ENCODE results near the gene FRMD5.
"Not testable (repeated sequence)": the region's sequence is repeated elsewhere in the genome, so short reads cannot be mapped to it uniquely, and the experiment has no call there.

Gene FRMD5

DNA sequence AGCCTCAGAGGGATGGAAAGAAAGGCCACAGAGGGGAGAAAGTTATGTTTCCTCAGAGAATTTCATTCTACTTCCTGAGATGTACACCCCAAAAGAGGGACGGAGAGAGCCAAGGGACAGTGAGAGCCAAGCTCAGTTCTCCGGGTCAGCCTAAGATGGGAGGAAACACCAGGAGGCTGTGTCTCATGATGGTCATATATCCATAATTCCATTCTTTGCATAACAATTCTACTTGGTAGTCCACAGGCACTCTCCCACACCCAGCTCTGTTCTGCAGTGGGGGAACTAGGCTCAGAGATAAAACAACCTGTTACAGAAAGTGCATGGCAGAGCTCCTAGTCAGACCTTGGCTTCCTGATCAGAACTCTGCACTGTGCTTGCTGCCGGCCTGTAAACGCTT, 313.8 kb downstream of the FRMD5 start:
- FAIRE-seq, result no peak

DNA sequence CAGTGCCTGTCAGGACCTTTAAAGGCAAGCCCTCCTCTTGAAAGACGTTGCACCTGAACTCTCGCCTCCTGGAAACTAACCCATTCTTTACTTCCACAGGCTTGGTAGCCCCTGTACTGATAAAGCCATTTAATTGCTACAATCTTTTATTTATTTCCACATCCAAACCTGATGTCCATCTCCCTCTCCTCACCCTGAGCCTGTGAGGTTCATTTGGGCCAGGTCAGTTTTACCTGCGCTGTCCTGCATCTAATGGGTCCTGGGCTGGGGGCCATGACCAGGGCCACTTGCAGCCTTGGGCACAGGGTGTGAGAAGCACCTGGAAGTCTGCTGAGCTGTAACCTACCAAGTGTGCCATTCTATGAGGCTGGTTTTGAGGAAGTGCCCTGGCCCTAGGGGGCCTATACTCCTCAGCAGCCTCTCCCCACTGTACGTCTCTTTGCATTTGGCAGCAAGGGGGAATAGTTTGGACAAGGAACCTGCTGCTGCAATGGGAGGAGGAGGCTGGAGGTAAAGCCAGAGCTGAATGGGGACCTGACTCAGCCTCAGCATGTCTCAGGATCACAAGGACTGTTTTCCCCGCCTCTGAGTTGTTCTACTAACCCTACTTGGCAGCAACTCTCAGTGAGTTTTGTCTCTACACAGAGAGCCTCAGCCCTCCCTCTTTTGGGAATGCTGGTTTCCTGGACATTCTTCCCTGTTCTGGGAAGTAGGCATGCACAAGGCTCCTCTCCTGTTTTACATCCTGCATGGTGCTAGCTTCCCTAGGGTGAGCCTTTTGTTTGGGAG, 314.5 kb downstream of the FRMD5 start:
- FAIRE-seq, result no peak

DNA sequence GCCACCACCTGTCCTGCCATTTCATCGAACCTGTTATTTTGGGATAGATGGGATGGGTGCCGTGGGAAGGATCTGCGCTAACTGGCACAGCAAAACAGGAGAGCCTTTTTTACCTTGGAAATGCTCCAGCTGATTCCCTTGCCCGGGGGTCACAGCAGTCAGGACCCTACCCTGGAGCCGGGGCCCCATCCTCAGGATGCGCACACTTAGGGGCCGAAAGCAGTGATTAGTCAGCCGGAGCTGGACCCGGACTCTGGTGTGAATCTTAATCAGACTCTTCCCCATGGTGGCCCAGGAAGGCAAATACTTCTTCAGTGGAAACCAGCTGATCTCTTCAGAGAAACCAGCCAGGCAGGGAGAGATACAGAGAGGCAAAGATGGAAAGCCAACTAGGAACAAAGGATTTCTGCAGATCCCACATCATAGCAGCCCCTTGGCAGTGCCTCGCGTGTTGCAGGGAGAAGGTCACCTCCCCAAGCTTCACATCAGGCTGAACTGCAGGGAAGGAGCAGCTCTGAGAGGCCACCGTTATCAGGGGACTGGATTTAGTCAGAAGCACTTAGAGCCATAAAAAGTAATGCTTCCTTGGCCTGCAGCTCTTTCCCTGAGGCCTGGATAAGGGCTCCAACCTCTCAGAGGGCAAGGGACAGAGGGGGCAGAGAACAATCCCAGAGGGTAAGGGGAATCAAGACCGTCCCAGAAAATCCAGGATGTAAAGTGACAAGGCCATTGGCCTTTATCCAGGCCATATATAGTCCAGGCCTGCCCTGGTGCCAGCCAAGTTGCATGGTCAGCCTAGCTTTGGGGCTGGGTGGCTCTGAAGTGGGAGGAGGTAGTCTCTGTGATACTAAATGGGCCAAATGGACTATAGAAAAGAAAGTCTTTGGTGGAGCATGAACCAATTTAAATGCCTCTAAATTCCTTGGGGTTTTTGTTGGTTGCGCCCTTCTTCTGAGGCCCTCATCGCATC, 315.4 kb downstream of the FRMD5 start:
- no peak for FAIRE-seq

DNA sequence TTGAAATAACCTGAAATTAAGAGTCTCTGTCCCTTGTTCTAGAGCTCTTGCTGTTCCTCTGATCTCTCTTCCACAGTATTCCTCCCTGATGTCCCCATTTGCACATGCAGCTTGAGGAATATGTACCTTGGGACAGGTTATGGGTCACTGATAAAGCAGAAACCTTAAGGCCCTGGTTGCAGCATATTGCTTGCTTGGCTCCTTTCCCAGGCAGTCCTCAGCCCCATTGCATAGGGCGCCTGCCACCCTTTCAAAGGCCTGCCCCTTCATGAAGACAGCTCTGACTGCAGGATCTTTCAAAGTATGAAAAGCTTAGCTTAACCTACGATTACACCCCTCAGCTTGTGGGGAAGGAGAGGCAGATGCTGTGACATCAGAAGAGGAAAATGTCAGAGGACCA, 316.6 kb downstream of the FRMD5 start:
- no peak for FAIRE-seq

DNA sequence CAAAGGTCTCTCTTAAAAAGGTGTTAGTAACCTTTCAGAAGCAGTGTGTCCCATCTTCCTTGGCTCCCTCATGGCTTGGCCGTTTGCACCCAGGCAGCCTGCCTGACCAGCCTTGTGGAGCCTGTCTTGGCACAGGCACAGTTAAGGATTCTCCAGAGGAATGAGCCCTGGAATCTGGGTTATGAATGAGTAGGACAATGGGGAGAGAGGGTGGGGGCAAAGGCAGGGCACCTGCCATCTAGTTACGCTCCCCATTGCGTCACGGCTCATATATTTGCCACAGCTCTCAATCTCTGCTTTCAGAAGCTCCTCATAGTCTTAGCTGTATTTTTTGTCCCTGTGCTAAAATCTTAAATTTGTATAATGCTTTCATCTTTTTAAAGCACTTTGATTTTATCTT, 317.7 kb downstream of the FRMD5 start:
- no peak for FAIRE-seq

DNA sequence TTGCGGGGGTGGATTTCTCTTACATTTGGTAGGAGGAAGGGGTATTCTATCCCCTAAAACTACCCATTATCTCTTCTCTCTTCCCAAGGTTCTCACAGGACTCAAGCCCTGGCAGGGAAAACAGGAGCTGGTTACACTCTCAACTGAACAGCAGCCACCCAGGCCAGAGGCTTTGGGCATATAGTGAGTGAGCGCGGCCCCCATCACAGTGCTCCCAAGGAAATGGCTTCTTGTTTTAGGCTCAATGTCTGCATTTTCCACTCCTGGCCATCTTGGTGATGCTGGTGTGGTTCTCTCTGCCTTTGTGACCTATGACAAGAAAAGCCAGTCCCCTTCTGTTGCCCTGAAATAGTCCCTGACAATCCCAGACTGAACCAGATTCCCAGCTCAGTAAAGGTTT, 318.2 kb downstream of the FRMD5 start:
- FAIRE-seq, result no peak

DNA sequence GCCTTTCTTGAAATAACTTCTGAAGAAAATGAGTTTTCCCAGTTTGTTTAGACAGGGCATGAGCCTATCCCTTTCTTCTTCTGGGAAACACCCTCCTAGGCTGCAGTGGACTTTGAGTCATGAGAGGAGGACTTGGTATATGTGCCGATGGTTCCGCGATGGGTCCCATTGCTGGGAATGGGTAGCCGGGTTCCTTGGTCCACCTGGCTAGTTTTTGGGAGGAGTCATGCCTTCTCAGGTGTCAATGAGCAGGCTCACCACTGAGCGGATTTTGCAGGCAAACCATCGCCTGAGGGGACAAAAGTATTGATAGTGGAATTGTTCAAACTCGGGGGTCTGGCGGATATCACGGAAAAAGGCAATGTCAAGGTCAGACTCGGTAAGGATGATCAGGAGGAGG, 321.4 kb downstream of the FRMD5 start:
- no peak for FAIRE-seq

DNA sequence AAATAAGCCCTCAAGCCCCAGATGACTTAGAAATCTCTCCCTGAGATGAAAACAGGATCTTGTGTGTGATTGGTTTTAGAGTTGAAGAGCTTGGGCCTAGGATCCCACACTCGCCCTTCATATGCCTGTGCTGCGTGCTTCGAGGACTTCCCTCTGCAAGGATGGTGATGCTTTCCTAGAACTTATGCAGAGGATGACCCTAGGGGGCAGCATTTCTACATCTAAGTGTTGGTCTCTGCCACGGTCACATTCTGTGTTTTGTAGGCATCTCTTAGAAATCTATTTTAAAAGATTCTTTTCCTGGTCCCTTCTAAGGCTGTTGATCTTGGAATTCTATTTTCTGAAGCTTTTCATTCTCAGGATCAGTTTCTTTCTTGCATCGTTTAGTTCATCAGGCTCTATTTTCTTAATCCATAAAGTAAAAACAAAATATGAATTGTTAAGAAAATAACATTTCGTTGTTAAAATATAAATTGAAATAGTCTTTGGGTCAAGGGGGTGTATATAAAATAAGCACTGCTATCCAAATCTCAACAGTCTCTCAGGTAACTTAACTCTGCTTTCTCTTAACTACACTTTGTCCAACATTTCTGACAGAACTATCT, 322.6 kb downstream of the FRMD5 start:
- FAIRE-seq, result no peak

DNA sequence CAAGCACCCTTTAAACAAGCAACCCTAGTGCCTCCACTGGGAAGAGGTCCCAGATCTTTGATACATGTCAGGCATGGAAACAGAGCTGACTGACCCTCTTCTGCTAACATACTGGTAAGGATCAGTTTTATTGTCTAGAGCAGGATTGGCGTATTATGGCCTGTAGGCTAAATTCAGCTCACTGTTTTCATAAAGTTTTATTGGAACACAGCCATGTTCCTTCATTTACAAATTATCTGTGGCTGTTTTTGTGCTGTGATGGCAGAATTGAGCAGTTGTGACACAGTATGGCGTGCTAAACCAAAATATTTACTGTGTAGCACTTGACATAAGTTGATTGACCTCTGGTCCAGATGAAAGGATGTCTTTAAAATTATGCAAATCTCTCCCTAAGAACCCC, 323.2 kb downstream of the FRMD5 start:
- no peak for FAIRE-seq

DNA sequence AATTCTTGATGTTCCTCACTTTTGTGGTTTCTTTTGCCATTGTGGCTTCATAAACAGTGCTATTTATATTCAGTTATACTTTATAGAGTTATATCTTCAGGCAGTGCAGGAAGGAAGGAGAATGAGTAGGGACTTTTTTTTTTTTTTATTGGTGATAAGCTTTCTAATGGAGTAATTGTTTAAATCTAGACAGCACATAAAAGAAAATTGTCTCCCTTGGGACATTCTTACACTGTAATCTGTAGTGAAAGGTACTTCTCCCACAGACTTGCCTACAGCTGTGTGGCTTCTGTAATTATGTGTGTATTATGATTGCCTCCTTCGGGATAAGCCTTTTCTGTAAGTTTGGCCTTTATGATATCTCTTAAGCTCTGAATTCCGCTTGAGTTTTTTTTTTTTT, 326.7 kb downstream of the FRMD5 start:
- no peak for FAIRE-seq

DNA sequence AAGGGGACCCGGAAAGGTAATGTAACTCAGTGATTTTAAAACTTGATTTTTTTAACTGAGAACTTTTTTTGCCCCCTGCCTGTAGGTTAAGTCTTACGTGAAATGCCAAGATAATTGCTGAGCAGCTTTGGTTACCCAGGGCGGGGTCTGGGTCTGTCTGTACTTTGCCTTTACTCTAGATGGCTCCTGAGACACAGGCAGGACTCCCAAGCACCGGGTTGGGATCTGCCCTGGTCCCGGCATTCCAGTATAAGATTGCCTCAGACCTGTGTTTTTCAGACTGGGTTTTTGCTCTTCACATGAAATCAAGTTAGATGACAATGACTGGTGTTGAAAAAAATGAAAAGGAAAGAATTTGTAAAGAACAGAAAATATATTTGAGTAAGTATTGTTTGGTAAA, 328.0 kb downstream of the FRMD5 start:
- no peak for FAIRE-seq

DNA sequence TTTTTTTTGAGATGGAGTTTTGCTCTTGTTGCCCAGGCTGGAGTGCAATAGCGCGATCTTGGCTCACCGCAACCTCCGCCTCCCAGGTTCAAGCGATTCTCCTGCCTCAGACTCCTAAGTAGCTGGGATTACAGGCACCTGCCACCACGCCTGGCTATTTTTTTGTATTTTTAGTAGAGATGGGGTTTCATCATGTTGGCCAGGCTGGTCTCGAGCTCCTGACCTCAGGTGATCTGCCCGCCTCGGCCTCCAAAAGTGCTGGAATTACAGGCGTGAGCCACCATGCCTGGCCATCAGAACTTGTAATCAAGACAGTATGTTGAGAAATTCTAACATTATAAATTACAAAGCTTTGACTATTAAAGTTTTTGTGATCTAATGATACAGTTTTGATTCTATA, 328.4 kb downstream of the FRMD5 start:
- not testable (repeated sequence) for FAIRE-seq

DNA sequence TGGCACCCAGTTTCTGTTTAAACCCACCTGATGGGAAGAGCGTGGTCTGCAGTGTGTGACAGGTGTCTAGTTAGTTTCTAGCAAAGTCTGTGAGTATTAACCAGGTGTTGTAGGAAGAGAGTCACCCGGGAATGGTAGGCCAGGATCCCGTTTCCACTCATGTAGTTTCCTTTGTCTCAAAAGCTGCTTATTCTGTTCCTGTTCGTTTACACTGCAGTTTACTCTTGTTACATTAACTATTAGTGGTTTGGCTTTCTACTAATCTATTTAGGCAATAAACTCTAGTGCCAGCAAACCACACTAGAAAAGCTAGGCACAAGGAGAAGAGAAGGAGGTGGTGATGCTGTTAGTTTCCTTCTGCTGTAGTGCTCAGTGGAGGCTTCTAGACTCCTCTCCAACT, 335.5 kb downstream of the FRMD5 start:
- no peak for FAIRE-seq

DNA sequence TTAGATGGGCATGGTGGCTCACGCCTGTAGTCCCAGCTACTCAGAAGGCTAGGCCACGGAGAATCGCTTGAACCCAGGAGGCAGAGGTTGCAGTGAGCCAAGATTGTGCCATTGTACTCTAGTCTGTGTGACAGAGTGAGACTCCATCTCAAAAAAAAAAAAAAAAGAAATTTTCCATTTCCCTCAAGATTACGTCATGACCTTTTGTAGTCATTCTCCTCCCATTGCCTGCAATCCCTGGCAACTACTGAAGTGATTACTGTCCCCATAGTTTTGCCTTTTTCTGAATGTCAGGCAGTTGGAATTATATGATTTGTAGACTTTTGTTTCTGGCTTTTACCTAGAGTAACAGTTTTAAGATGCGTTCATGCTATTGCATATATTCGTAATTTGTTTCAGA, 340.3 kb downstream of the FRMD5 start:
- no peak for FAIRE-seq

DNA sequence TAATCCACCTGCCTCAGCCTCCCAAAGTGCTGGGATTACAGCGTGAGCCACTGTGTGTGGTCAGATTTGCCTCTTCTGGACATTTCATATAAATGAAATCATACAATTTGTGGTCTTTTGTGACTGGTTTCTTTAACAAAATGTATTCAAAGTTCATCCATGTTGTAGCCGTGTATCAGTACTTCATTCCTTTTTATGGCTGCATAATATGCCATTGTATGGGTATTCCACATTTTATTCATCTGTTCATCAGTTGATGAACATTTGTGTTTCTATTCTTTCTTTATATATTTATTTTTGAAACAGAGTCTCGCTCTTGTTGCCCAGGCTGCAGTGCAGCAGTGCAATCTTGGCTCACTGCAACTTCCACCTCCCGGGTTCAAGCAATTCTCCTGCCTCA, 342.5 kb downstream of the FRMD5 start:
- FAIRE-seq, result no peak

DNA sequence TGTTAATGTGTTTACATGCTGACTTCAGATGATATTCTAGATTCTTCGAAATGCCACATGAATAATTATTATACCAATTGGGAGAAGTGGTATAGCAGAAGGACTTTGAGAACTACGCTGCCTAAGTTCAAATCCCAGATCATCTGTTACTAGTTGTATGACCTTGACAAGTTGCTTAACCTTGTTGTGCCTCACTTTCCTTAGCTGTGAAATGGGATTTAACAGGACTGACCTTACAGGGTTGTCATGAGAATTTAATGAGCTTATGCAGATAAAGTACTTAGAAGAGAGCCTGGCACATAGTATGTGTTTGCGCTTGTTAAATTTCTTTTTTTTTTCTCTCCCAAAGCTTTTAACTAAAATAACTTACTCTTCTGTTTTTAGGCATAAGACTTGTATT, 343.8 kb downstream of the FRMD5 start:
- FAIRE-seq, result no peak

DNA sequence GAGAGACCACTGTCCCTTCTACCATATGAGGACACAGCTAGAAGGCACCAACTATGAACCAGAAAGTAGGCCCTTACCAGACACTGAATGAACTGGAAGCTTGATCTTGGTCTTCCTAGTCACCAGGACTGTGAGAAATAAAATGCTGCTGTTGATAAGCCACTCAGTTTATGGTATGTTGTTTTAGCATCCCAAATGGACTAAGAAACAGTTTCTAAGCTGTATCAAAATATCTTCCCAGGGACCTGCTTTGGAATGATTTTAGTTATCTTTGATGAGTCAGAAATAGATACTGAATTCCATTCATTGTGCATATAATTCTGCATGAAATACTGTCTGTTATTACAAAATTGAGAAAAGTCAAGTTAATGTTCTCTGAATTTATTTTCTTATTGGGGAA, 349.6 kb downstream of the FRMD5 start:
- FAIRE-seq, result no peak

DNA sequence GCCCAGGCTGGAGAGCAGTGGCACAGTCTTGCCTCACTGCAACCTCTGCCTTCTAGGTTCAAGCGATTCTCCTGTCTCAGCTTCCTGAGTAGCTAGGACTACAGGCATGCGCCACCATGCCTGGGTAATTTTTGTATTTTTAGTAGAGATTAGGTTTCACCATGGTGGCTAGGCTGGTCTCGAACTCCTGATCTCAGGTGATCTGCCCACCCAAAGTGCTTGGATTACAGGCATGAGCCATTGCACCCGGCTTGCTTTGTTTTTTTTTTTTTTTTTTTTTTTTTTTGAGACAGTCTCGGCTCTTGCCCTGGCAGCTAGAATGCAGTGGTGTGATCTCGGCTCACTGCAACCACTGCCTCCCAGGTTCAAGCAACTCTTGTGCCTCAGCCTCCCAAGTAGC, 362.6 kb downstream of the FRMD5 start:
- FAIRE-seq, result not testable (repeated sequence)

DNA sequence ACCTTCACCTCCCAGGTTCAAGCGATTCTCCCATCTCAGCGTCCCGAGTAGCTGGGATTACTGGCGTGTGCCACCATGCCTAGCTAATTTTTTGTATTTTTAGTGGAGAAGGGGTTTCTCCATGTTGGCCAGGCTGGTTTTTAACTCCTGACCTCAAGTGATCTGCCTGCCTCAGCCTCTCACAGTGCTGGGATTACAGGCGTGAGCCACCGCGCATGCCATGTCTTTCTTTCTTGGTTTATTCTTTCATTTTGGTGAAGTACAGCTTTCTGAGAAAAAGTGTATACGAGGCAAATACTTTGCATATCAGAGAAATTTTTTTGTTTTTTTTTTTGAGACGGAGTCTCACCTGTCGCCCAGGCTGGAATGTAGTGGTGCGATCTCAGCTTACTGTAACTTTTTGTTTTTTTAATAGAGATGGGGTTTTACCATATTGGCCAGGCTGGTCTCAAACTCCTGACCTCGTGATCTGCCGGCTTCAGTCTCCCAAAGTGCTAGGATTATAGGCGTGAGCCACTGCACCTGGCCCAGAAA, 363.5 kb downstream of the FRMD5 start:
- FAIRE-seq, result not testable (repeated sequence)

DNA sequence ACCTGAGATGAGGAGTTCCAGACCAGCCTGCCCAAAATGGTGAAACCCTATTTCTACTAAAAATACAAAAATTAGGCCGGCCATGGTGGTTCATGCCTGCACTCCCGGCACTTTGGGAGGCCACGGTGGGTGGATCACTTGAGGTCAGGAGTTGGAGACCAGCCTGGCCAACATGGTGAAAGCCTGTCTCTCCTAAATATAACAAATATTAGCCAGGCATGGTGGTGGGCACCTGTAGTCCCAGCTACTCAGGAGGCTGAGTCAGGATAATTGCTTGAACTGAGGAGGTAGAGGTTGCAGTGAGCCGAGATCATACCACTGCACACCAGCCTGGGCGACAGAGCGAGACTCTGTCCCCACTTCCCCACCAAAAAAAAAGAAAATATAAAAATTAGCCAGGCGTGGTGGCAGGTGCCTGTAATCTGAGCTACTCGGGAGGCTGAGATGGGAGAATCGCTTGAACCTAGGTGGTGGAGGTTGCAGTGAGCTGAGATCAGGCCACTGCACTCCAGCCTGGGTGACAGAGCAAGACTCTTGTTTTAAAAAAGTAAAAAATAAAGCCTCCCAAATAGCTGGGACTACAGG, 364.3 kb downstream of the FRMD5 start:
- not testable (repeated sequence) for FAIRE-seq

DNA sequence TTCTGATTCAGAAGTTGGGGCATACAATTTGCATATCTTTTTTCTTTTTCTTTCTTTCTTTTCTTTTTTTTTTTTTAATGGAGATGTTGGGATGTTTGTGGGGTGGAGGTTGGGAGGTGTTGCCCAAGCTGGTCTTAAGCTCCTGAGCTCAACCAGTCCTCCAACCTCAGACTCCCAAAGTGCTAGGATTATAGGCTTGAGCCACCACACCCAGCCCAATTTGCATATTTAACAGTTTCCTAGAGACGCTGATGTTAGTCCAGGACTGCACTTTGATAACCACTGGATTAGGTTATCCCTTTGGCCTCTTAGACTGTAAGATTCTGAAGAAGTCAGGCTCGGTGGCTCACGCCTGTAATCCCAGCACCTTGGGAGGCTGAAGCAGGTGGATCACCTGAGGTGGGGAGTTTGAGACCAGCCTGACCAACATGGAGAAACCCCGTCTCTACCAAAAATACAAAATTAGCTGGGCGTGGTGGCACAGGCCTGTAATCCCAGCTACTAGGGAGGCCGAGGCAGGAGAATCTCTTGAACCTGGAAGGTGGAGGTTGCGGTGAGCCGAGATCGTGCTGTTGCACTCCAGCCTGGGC, 365.0 kb downstream of the FRMD5 start:
- FAIRE-seq, result not testable (repeated sequence)

DNA sequence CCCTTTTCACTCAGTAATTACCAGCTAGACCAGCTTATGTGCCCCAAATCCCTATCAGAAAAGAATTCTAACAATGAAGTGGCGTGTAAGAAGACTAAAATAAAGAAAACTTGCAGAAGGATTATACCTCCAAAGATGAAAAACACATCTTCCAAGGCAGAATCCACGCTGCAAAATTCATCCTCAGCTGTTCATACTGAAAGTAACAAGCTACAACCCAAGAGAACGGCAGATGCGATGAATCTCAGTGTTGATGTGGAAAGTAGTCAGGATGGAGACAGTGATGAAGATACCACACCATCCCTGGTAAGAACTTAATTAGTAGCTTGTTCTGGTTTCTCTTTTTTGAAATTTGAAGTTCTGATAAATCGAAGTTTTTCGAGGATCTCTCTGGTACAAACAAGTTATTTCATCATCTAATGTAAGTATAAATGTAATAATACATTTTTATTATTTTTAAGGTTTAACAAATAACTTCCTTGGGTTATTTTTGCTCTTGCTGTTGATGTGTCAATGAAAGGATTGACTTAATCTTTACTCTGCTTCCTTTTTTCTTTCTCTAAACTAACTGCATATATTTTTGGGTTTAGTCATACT, 366.9 kb downstream of the FRMD5 start:
- no peak for FAIRE-seq
